T-cell (primary cell): ENCODE data around the gene LGALS12. TPM values are rescaled to one million over a fixed set of nuclear protein-coding genes. Genes with fewer than 3 reads are reported as not detected.
A peak's percentile ranks its signal among the peaks of the same experiment; 100 is the strongest.

Source experiments
- ATAC-seq, 4 experiments: fragments of 200-7000 bp in 3 of 4; fragments of 150-1000 bp in 1 of 4; cut with Tn5 transposase; replicated peaks in 1 of 4; 1 replicate in 3 of 4; 2 replicates in 1 of 4; pipeline ENCODE4 v1.10.0; 2021; ENCODE audit warnings: moderate library complexity in 3 of 4, mild to moderate bottlenecking in 2 of 4, moderate number of reproducible peaks in 1 of 4
- CTCF ChIA-PET, 2 donors: fragments of 300-600 bp; sonication (Branson Sonifier 250); formaldehyde crosslinking; loops; one replicate each; lab custom pipeline; 2022; ENCODE audit warnings: antibody characterized with exemption in 2 of 2; lab: Charles Lee
- POLR2A ChIA-PET, 2 donors: fragments of 300-600 bp; sonication (Branson Sonifier 250); formaldehyde crosslinking; loops; one replicate each; lab custom pipeline; 2022; ENCODE audit warnings: antibody characterized with exemption in 2 of 2; lab: Charles Lee
- DNase-seq, 35 experiments: peaks; one replicate each; pipeline versions ENCODE4 v3.0.0 to v3.0.0-alpha.2; 2013 to 2023
- H3K27ac ChIP-seq: one replicate; pipeline ENCODE4 v1.5.1; 2013; ENCODE audit warnings: low read length
- H3K27me3 ChIP-seq, 2 experiments: replicated peaks in 1 of 2; 1 replicate in 1 of 2; 2 replicates in 1 of 2; pipeline versions ENCODE4 v1.6.1 to v1.7.0; 2013; ENCODE audit warnings: low read length in 1 of 2, mixed read lengths in 1 of 2; ENCODE audit not compliant: control insufficient read depth in 2 of 2, insufficient read depth in 2 of 2; ENCODE audit errors: extremely low read depth in 1 of 2
- H3K36me3 ChIP-seq, 2 donors: 1 replicate in 1 of 2; 2 replicates in 1 of 2; pipeline versions ENCODE4 v1.6.1 to v1.7.0; 2013; ENCODE audit warnings: low read length in 1 of 2; ENCODE audit not compliant: control insufficient read depth in 2 of 2, insufficient read depth in 1 of 2; ENCODE audit errors: extremely low read depth in 1 of 2
- H3K4me1 ChIP-seq, 2 experiments: 1 replicate in 1 of 2; 2 replicates in 1 of 2; pipeline versions ENCODE4 v1.6.1 to v1.7.0; 2013; ENCODE audit warnings: low read length in 2 of 2, mixed read lengths in 1 of 2; ENCODE audit not compliant: insufficient read depth in 2 of 2, control insufficient read depth in 1 of 2; ENCODE audit errors: extremely low read depth in 1 of 2
- H3K4me3 ChIP-seq, 2 donors: 1 replicate in 1 of 2; 2 replicates in 1 of 2; pipeline versions ENCODE4 v1.5.1 to v1.7.0; 2013; ENCODE audit warnings: mild to moderate bottlenecking in 2 of 2, low read length in 1 of 2, moderate library complexity in 1 of 2; ENCODE audit not compliant: control insufficient read depth in 1 of 2; ENCODE audit errors: extremely low read depth in 1 of 2
- H3K9me3 ChIP-seq: 2 replicates; pipeline ENCODE4 v1.7.0; 2013
- H3K27ac Mint-ChIP-seq, 2 donors: one replicate each; pipeline ENCODE4 v1.8.0; 2020 to 2021; ENCODE audit warnings: mild to moderate bottlenecking in 2 of 2, mixed read lengths in 2 of 2
- H3K27me3 Mint-ChIP-seq, 2 donors: one replicate each; pipeline ENCODE4 v1.8.0; 2021 to 2022; ENCODE audit warnings: mixed read lengths in 2 of 2
- H3K36me3 Mint-ChIP-seq: one replicate; pipeline ENCODE4 v1.8.0; 2021; ENCODE audit warnings: mixed read lengths
- H3K4me1 Mint-ChIP-seq, 3 donors: one replicate each; pipeline ENCODE4 v1.8.0; 2020 to 2022; ENCODE audit warnings: mixed read lengths in 3 of 3, mild to moderate bottlenecking in 1 of 3
- H3K4me3 Mint-ChIP-seq, 3 donors: one replicate each; pipeline ENCODE4 v1.8.0; 2020 to 2022; ENCODE audit warnings: mild to moderate bottlenecking in 3 of 3, mixed read lengths in 3 of 3, moderate library complexity in 3 of 3
- H3K9me3 Mint-ChIP-seq, 3 donors: one replicate each; pipeline ENCODE4 v1.8.0; 2020 to 2022; ENCODE audit warnings: mixed read lengths in 3 of 3
- WGBS: methylation state at CpG from one replicate; pipeline ENCODE4 v1.1.5; 2013; ENCODE audit warnings: missing lambda C conversion rate; ENCODE audit not compliant: insufficient coverage; 5-methylcytosine and 5-hydroxymethylcytosine counted together
- total RNA-seq, 35 experiments: library from RNA in 6 of 35; stranded (reverse) in 6 of 35; fragments of 120-200 nt in 1 of 35; gene quantifications; one replicate each; pipeline versions ENCODE4 v1.2.1 to v1.2.4 and lab custom pipeline; 2013 to 2026

The LGALS12 gene
- total RNA-seq, 5 donors from 2014 or later (not counting 1 experiment from before 2014, with no cell fraction given) = not detected

- Histone ChIP-seq H3K36me3 (no peaks in the 10 kb centered on the region), H3K27ac (no peak within 1 kb of the TSS), H3K4me3 (no peak within 1 kb of the TSS), H3K4me1 (peaks cover 32 to 73% of the 10 kb centered on the region in 2 experiments), H3K27me3 (no peaks in the 10 kb centered on the region), H3K9me3 (no peaks in the 10 kb centered on the region)
- WGBS = 98% methylated on average over 7 of the region's 13 CpGs
- Mint-ChIP-seq H3K4me1 (peaks cover 59 to 72% (median 64%) of the 10 kb centered on the region in 3 donors), H3K27ac (no peak within 1 kb of the TSS), H3K4me3 (no peak within 1 kb of the TSS), H3K36me3 (no peaks in the 10 kb centered on the region), H3K27me3 (no peaks in the 10 kb centered on the region), H3K9me3 (no peaks in the 10 kb centered on the region)
- ATAC-seq (no peak), DNase-seq (no peak)
- ChIA-PET CTCF (interaction anchor here (0.5 to 1.2 kb wide), 2 partner anchors 75 to 351 kb away, joined by 4 to 7 read pairs; no protein-coding TSS in a partner anchor), POLR2A (interaction anchor here in 1 of 2 donors (0.6 to 1.2 kb wide), 3 partner anchors 12 to 92 kb away, joined by 3 to 9 read pairs (median 3); partner anchors contain the start of gene PLAAT4)
Measured at GRCh38 chr11:63563201-63564055, 57.5 kb downstream of the LGALS12 start, which contains the start of gene PLAAT2. Gene PLAAT2 (minus strand): TSS chr11:63563379. CDS start chr11:63563324, 55 bp downstream.

- Mint-ChIP-seq H3K9me3 (no peaks in the 10 kb centered on the region), H3K27ac (peak overlapping the region; percentile 31 to 34), H3K36me3 (no peaks in the 10 kb centered on the region), H3K4me3 (peak overlapping the region in 1 of 3 donors; percentile 15), H3K4me1 (peaks cover 59 to 73% (median 64%) of the 10 kb centered on the region in 3 donors), H3K27me3 (no peaks in the 10 kb centered on the region)
- Histone ChIP-seq H3K36me3 (no peaks in the 10 kb centered on the region), H3K27me3 (no peaks in the 10 kb centered on the region), H3K9me3 (no peaks in the 10 kb centered on the region), H3K4me1 (peaks cover 32 to 71% of the 10 kb centered on the region in 2 experiments), H3K27ac (no peak overlapping the region), H3K4me3 (no peak overlapping the region)
- ATAC-seq (no peak), DNase-seq (peak in 9 of 35 experiments; percentile 14 to 54 (median 35))
- CTCF ChIA-PET = interaction anchor here in 1 of 2 donors (1.2 kb wide), 1 partner anchor 74 kb away, joined by 7 read pairs; no protein-coding TSS in a partner anchor
- WGBS = no CpG with 5 or more reads among the region's 7 CpGs
- POLR2A ChIA-PET = interaction anchor here in 1 of 2 donors (0.6 to 1.2 kb wide), 2 partner anchors 13 to 91 kb away, joined by 3 to 9 read pairs; no protein-coding TSS in a partner anchor
Measured at GRCh38 chr11:63564056-63564774, 58.3 kb downstream of the LGALS12 start.

DNA sequence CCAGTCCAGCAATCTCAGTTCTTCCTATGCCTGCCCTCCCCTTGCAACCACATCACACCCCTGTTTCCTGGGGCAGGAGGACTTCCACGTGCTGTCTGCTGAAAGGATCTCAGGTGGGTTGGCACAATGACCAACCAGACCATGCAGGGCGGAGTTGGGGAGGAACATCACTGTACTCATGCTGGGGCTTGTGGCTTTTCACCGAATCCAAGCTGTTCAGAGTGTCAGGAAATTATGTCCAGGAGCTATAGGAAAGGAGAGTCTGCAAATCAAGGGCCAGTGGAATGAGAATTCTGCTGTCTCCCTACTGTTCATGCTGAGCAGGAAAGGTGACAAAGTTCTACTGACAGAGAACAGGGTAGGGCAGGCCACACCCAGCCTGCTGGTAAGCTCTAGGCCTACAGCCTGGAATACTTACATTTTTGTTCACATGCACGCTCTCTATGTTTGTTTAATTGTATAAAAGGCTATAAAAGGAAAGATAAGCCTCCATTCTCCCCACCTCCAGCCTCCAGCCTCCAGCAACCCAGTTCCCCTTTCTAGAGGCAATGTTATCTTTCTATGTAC lies 59.0 kb downstream of the LGALS12 start:
- Mint-ChIP-seq H3K4me1 (peaks cover 55 to 68% (median 60%) of the 10 kb centered on the region in 3 donors), H3K36me3 (no peaks in the 10 kb centered on the region), H3K9me3 (no peaks in the 10 kb centered on the region), H3K4me3 (peak overlapping the region in 1 of 3 donors; percentile 15), H3K27me3 (no peaks in the 10 kb centered on the region), H3K27ac (peak overlapping the region in 1 of 2 donors; percentile 34)
- CTCF ChIA-PET = interaction anchor here in 1 of 2 donors (1.2 kb wide), 1 partner anchor 73 kb away, joined by 7 read pairs; no protein-coding TSS in a partner anchor
- no CpG with 5 or more reads among the region's 4 CpGs for WGBS
- ATAC-seq = no peak
- DNase-seq = no peak
- H3K36me3 ChIP-seq = no peaks in the 10 kb centered on the region
- H3K4me3 ChIP-seq = no peak overlapping the region
- POLR2A ChIA-PET = interaction anchor here in 1 of 2 donors (1.2 kb wide), 1 partner anchor 13 kb away, joined by 3 read pairs; no protein-coding TSS in a partner anchor
- no peaks in the 10 kb centered on the region for H3K9me3 ChIP-seq
- peaks cover 32 to 67% of the 10 kb centered on the region in 2 experiments for H3K4me1 ChIP-seq
- no peaks in the 10 kb centered on the region for H3K27me3 ChIP-seq
- H3K27ac ChIP-seq = no peak overlapping the region

Other genes with a start within 250 kb of the LGALS12 start
- under 1 TPM in 1 of 5 donors, not detected in 4; 0.12 TPM for gene SLC22A9, start 136.3 kb upstream of the LGALS12 start, total RNA-seq
- gene PLAAT5, start 14.9 kb upstream of the LGALS12 start, total RNA-seq = under 1 TPM in 3 of 5 donors, not detected in 2; 0.16 to 0.32 (median 0.23) TPM
- gene PLAAT4, start 30.7 kb downstream of the LGALS12 start, total RNA-seq = 100 to 1,000 TPM in 4 of 5 donors, 10 to 100 TPM in 1; 90.2 to 144 (median 126) TPM
- under 1 TPM in 2 of 5 donors, not detected in 3; 0.51 to 0.53 TPM for gene PLAAT2, start 57.3 kb downstream of the LGALS12 start, total RNA-seq
- gene PLAAT3, start 108.3 kb downstream of the LGALS12 start, total RNA-seq = 1 to 10 TPM; 3.7 to 10.0 (median 6.0) TPM
- gene ATL3, start 165.3 kb downstream of the LGALS12 start, total RNA-seq = 10 to 100 TPM; 27.4 to 43.7 (median 37.6) TPM
- 10 to 100 TPM; 25.0 to 39.7 (median 34.9) TPM for gene RTN3, start 175.4 kb downstream of the LGALS12 start, total RNA-seq